H9 (cell line): Measurements from ENCODE around the gene MTFMT. TPM values are rescaled to one million over a fixed set of nuclear protein-coding genes. Genes with fewer than 3 reads are reported as not detected.

ENCODE experiments used
- DNase-seq: peaks from one replicate; pipeline ENCODE4 v3.0.0-alpha.2; 2017
- H2AFZ ChIP-seq: one replicate; pipeline ENCODE4 v1.6.1; 2013; ENCODE audit warnings: mild to moderate bottlenecking, low read length, control low read depth, moderate library complexity
- H2AK5ac ChIP-seq: 2 replicates; pipeline ENCODE4 v1.6.1; 2013; ENCODE audit warnings: low read length, control low read depth, mixed read lengths; ENCODE audit not compliant: insufficient read length
- H2BK120ac ChIP-seq: one replicate; pipeline ENCODE4 v1.6.1; 2013; ENCODE audit warnings: low read depth, mild to moderate bottlenecking, low read length, control low read depth, inconsistent platforms; ENCODE audit not compliant: poor library complexity, severe bottlenecking
- H2BK12ac ChIP-seq: 2 replicates; pipeline ENCODE4 v1.6.1; 2013; ENCODE audit warnings: low read length, control low read depth, mixed read lengths, low read depth; ENCODE audit not compliant: insufficient read length
- H2BK15ac ChIP-seq: 2 replicates; pipeline ENCODE4 v1.6.1; 2013; ENCODE audit warnings: low read depth, low read length, control low read depth
- H2BK20ac ChIP-seq: one replicate; pipeline ENCODE4 v1.6.1; 2013; ENCODE audit warnings: low read depth, mild to moderate bottlenecking, low read length, control low read depth, inconsistent platforms; ENCODE audit not compliant: poor library complexity, severe bottlenecking
- H2BK5ac ChIP-seq: 2 replicates; pipeline ENCODE4 v1.6.1; 2013; ENCODE audit warnings: low read length, control low read depth, mixed read lengths; ENCODE audit not compliant: insufficient read length
- H3K14ac ChIP-seq: 2 replicates; pipeline ENCODE4 v1.6.1; 2013; ENCODE audit warnings: low read length, control low read depth; ENCODE audit not compliant: insufficient read depth
- H3K18ac ChIP-seq: 2 replicates; pipeline ENCODE4 v1.6.1; 2013; ENCODE audit warnings: low read depth, mild to moderate bottlenecking, mixed read lengths, low read length, control low read depth; ENCODE audit not compliant: insufficient read length
- H3K23ac ChIP-seq: 2 replicates; pipeline ENCODE4 v1.6.1; 2013; ENCODE audit warnings: low read length, control low read depth, mixed read lengths, low read depth; ENCODE audit not compliant: insufficient read length
- H3K23me2 ChIP-seq: 2 replicates; pipeline ENCODE4 v1.6.1; 2013; ENCODE audit warnings: low read depth, mild to moderate bottlenecking, mixed read lengths, low read length, control low read depth; ENCODE audit not compliant: insufficient read length, poor library complexity, severe bottlenecking
- H3K27ac ChIP-seq: 2 replicates; pipeline ENCODE4 v1.5.1; 2013; ENCODE audit warnings: low read length, control low read depth, mixed read lengths, low read depth; ENCODE audit not compliant: insufficient read length
- H3K27me3 ChIP-seq: 2 replicates; pipeline ENCODE4 v1.6.1; 2013; ENCODE audit warnings: low read length, control low read depth, inconsistent platforms; ENCODE audit not compliant: insufficient read depth
- H3K4ac ChIP-seq: 2 replicates; pipeline ENCODE4 v1.6.1; 2013; ENCODE audit warnings: low read depth, mild to moderate bottlenecking, control low read depth, inconsistent platforms, low read length, moderate library complexity
- H3K4me1 ChIP-seq: 2 replicates; pipeline ENCODE4 v1.6.1; 2013; ENCODE audit warnings: low read length, control low read depth, inconsistent platforms; ENCODE audit not compliant: insufficient read depth
- H3K4me2 ChIP-seq: 2 replicates; pipeline ENCODE4 v1.6.1; 2013; ENCODE audit warnings: low read length, control low read depth, mixed read lengths; ENCODE audit not compliant: insufficient read length, insufficient read depth
- H3K56ac ChIP-seq: 2 replicates; pipeline ENCODE4 v1.6.1; 2013; ENCODE audit warnings: low read depth, mild to moderate bottlenecking, mixed read lengths, low read length, control low read depth; ENCODE audit not compliant: insufficient read length
- H3K79me1 ChIP-seq: 2 replicates; pipeline ENCODE4 v1.6.1; 2013; ENCODE audit warnings: low read depth, mild to moderate bottlenecking, moderate library complexity, low read length, control low read depth, inconsistent platforms; ENCODE audit not compliant: insufficient read depth, poor library complexity, severe bottlenecking
- H3K79me2 ChIP-seq: 2 replicates; pipeline ENCODE4 v1.6.1; 2013; ENCODE audit warnings: low read length, control low read depth, inconsistent platforms; ENCODE audit not compliant: insufficient read depth
- H3K9ac ChIP-seq: 2 replicates; pipeline ENCODE4 v1.6.1; 2013; ENCODE audit warnings: low read length, control low read depth, mixed read lengths; ENCODE audit not compliant: insufficient read length; ENCODE audit errors: extremely low read depth
- H3K9me3 ChIP-seq: one replicate; pipeline ENCODE4 v1.6.1; 2013; ENCODE audit warnings: low read depth, low read length, inconsistent platforms; ENCODE audit not compliant: control insufficient read depth
- H3T11ph ChIP-seq: one replicate; pipeline ENCODE4 v1.6.1; 2013; ENCODE audit warnings: mild to moderate bottlenecking, low read length, control low read depth, inconsistent platforms
- H4K20me1 ChIP-seq: one replicate; pipeline ENCODE4 v1.6.1; 2013; ENCODE audit not compliant: control insufficient read depth, insufficient read length, insufficient read depth
- H4K5ac ChIP-seq: 2 replicates; pipeline ENCODE4 v1.6.1; 2013; ENCODE audit warnings: low read depth, mild to moderate bottlenecking, mixed read lengths, low read length, control low read depth; ENCODE audit not compliant: insufficient read length
- H4K8ac ChIP-seq: replicated peaks from 2 replicates; pipeline ENCODE4 v1.6.1; 2013; ENCODE audit warnings: low read length, control low read depth, mixed read lengths, low read depth; ENCODE audit not compliant: insufficient read length
- H4K91ac ChIP-seq: 2 replicates; pipeline ENCODE4 v1.6.1; 2013; ENCODE audit warnings: low read depth, mild to moderate bottlenecking, moderate library complexity, mixed read lengths, low read length, control low read depth; ENCODE audit not compliant: insufficient read length
- H3K27ac Mint-ChIP-seq, 3 experiments: 2 replicates in 2 of 3; 3 replicates in 1 of 3; pipeline ENCODE4 v1.8.0; 2020 to 2021; ENCODE audit warnings: mixed read lengths in 3 of 3, mild to moderate bottlenecking in 1 of 3, moderate library complexity in 1 of 3
- H3K27me3 Mint-ChIP-seq: 2 replicates; pipeline ENCODE4 v1.8.0; 2021; ENCODE audit warnings: low read depth, mild to moderate bottlenecking, moderate library complexity, mixed read lengths
- H3K36me3 Mint-ChIP-seq, 3 experiments: 2 replicates in 2 of 3; 3 replicates in 1 of 3; pipeline ENCODE4 v1.8.0; 2020 to 2021; ENCODE audit warnings: low read depth in 3 of 3, mixed read lengths in 3 of 3; ENCODE audit not compliant: insufficient read depth in 1 of 3
- H3K4me1 Mint-ChIP-seq, 2 experiments: 2 replicates each; pipeline ENCODE4 v1.8.0; 2020; ENCODE audit warnings: mixed read lengths in 2 of 2
- H3K4me3 Mint-ChIP-seq, 2 experiments: 2 replicates in 1 of 2; 3 replicates in 1 of 2; pipeline ENCODE4 v1.8.0; 2020 to 2021; ENCODE audit warnings: mild to moderate bottlenecking in 2 of 2, mixed read lengths in 2 of 2, moderate library complexity in 1 of 2
- H3K9me3 Mint-ChIP-seq, 2 experiments: 2 replicates in 1 of 2; 3 replicates in 1 of 2; pipeline ENCODE4 v1.8.0; 2020; ENCODE audit warnings: mild to moderate bottlenecking in 2 of 2, mixed read lengths in 2 of 2, moderate library complexity in 1 of 2
- CTCF ChIP-seq: fragments of 200-600 bp; sonication (generic); conservative IDR thresholded peaks from 3 replicates; pipeline ENCODE4 v1.8.0; 2021; ENCODE audit warnings: antibody characterized with exemption, mild to moderate bottlenecking
- WGBS: extraction: QIAGEN DNeasy Blood & Tissue Kit; methylation state at CpG from one replicate; pipeline ENCODE4 v1.1.7; 2013; ENCODE audit warnings: missing lambda C conversion rate, low lambda C conversion rate, mixed read lengths; ENCODE audit not compliant: insufficient read length; ENCODE audit errors: extremely low coverage; 5-methylcytosine and 5-hydroxymethylcytosine counted together
- total RNA-seq: library from RNA; stranded (reverse); gene quantifications from 2 replicates; pipeline ENCODE4 v1.2.1, GENCODE V29; 2021

The MTFMT gene
- total RNA-seq, 1 experiment from 2014 or later: 16.0 TPM

- no peaks in the 10 kb centered on the region for H3K4me1 Mint-ChIP-seq
- Histone ChIP-seq H2BK20ac (no peak overlapping the region), H3K79me1 (no peaks in the 10 kb centered on the region), H3K23me2 (no peaks in the 10 kb centered on the region), H2AK5ac (no peak overlapping the region), H3K14ac (no peak overlapping the region), H2AFZ (no peak overlapping the region), H3K4me2 (no peak overlapping the region), H3K23ac (no peak overlapping the region), H3K27me3 (no peaks in the 10 kb centered on the region), H3K9ac (no peak overlapping the region), H3K4me1 (no peaks in the 10 kb centered on the region), H3K56ac (no peak overlapping the region), H4K20me1 (no peaks in the 10 kb centered on the region), H3T11ph (no peak overlapping the region), H3K9me3 (no peaks in the 10 kb centered on the region), H3K18ac (no peak overlapping the region), H3K4ac (no peak overlapping the region), H2BK120ac (no peak overlapping the region), H2BK15ac (no peak overlapping the region), H4K91ac (no peak overlapping the region), H3K27ac (no peak overlapping the region), H2BK5ac (no peak overlapping the region), H4K5ac (no peak overlapping the region), H4K8ac (no peak overlapping the region), H2BK12ac (no peak overlapping the region), H3K79me2 (no peaks in the 10 kb centered on the region)
- H3K9me3 Mint-ChIP-seq: no peaks in the 10 kb centered on the region
- peak overlapping the region in 1 of 3 experiments; percentile 19; a peak in 2 of 7 replicates for H3K27ac Mint-ChIP-seq
- no peak for TF ChIP-seq CTCF
- H3K4me3 Mint-ChIP-seq: no peak overlapping the region
- peaks cover 0 to 6% (median 4%) of the 10 kb centered on the region in 3 experiments; a peak in 3 of 7 replicates for H3K36me3 Mint-ChIP-seq
- WGBS: no CpG with 5 or more reads among the region's 9 CpGs
- no peak for DNase-seq
- H3K27me3 Mint-ChIP-seq: no peaks in the 10 kb centered on the region
Measured at GRCh38 chr15:65056106-65056505, 26.7 kb upstream of the MTFMT start.
